NCI-H1436 treated with DMSO at 0.1 percent for 48 hours (cell line): ENCODE measurements around the gene AP1G2.
"Not testable (repeated sequence)": the region's sequence is repeated elsewhere in the genome, so short reads cannot be mapped to it uniquely, and the experiment has no call there.

ENCODE experiments used
- DNase-seq: peaks from one replicate; lab custom pipeline; 2025; lab: John Stamatoyannopoulos, UW

Gene AP1G2

GRCh38 chr14:23567186-23568020 lies at the start of gene AP1G2:
TSS of gene AP1G2 (minus strand) at chr14:23567791. CDS start at chr14:23567314, 477 bp downstream.
- no peak for DNase-seq

- no peak for DNase-seq
These were observed 48.3 kb upstream of the AP1G2 start for GRCh38 chr14:23615856-23616255.

GRCh38 chr14:23614395-23614828 lies 46.8 kb upstream of the AP1G2 start:
- DNase-seq = no peak

GRCh38 chr14:23613242-23614070 lies 45.9 kb upstream of the AP1G2 start:
- DNase-seq = no peak

GRCh38 chr14:23612802-23613201 lies 45.2 kb upstream of the AP1G2 start:
- DNase-seq = no peak

- DNase-seq = no peak
These were observed 44.8 kb upstream of the AP1G2 start for GRCh38 chr14:23612354-23612732.

GRCh38 chr14:23610815-23611289 lies 43.3 kb upstream of the AP1G2 start:
- no peak for DNase-seq

GRCh38 chr14:23610090-23610814 lies 42.7 kb upstream of the AP1G2 start:
- DNase-seq = no peak

- DNase-seq = not testable (repeated sequence)
These were observed 42.0 kb upstream of the AP1G2 start for GRCh38 chr14:23609411-23610089.

- DNase-seq = no peak
These were observed 41.4 kb upstream of the AP1G2 start for GRCh38 chr14:23609001-23609400.

GRCh38 chr14:23608454-23608853 lies 40.9 kb upstream of the AP1G2 start:
- DNase-seq = no peak

GRCh38 chr14:23605931-23606585 lies 38.5 kb upstream of the AP1G2 start:
- DNase-seq = no peak

- DNase-seq = no peak
These were observed 37.1 kb upstream of the AP1G2 start for GRCh38 chr14:23604675-23605170.

- no peak for DNase-seq
These were observed 36.6 kb upstream of the AP1G2 start for GRCh38 chr14:23604148-23604547.

GRCh38 chr14:23603103-23603502 lies 35.5 kb upstream of the AP1G2 start:
- no peak for DNase-seq

- DNase-seq = no peak
These were observed 34.8 kb upstream of the AP1G2 start for GRCh38 chr14:23602181-23603095.

GRCh38 chr14:23601845-23602180 lies 34.2 kb upstream of the AP1G2 start:
- DNase-seq = no peak

GRCh38 chr14:23601424-23601823 lies 33.8 kb upstream of the AP1G2 start:
- no peak for DNase-seq

GRCh38 chr14:23600806-23601205 lies 33.2 kb upstream of the AP1G2 start:
- no peak for DNase-seq

- no peak for DNase-seq
These were observed 32.7 kb upstream of the AP1G2 start for GRCh38 chr14:23600322-23600707.
